ENCODE data around the gene WDFY4. TPM values are rescaled to one million over a fixed set of nuclear protein-coding genes. Genes with fewer than 3 reads are reported as not detected.

WDFY4 gene
- total RNA-seq, 1 experiment from 2014 or later, result not detected

GRCh38 chr10:48798481-48799254 lies 114.0 kb downstream of the WDFY4 start:
- H2BK5ac ChIP-seq (ENCODE audit: insufficient read length, low read length), result no peak overlapping the region
- no peak for DNase-seq
- no peak overlapping the region for H2BK12ac ChIP-seq (ENCODE audit: insufficient read length, low read depth, low read length)
- no peaks in the 10 kb centered on the region for H3K23me2 ChIP-seq (ENCODE audit: insufficient read length, low read depth, low read length, poor library complexity, severe bottlenecking)
- H4K8ac ChIP-seq (replicated peaks; ENCODE audit: insufficient read length, low read depth, low read length), result no peak overlapping the region
- H3K79me1 ChIP-seq (ENCODE audit: insufficient read depth, low read depth, low read length, poor library complexity, severe bottlenecking), result no peaks in the 10 kb centered on the region
- no peak overlapping the region for H3K18ac ChIP-seq (ENCODE audit: insufficient read length, low read depth, low read length)
- TF ChIP-seq CTCF (conservative IDR thresholded peaks at IDR 0.05), result no peak
- H3K27me3 ChIP-seq (ENCODE audit: insufficient read depth, low read length), result no peaks in the 10 kb centered on the region
- Mint-ChIP-seq H3K9me3 (0 out of 5 replicates have a peak, but pooled peaks cover 0 to 3% of the 10 kb centered on the region in 2 experiments), H3K4me3 (no peak overlapping the region), H3K4me1 (0 out of 4 replicates have a peak, but pooled peaks cover 0 to 3% of the 10 kb centered on the region in 2 experiments), H3K27ac (no peak overlapping the region), H3K36me3 (ENCODE audit: insufficient read depth in 1 of 3, low read depth in 3 of 3) (peaks cover 0 to 4% (median 0%) of the 10 kb centered on the region in 3 experiments; a peak in 2 of 7 replicates), H3K27me3 (ENCODE audit: low read depth) (peaks cover 7% of the 10 kb centered on the region; the same call in 1 of the 2 replicates)
- H3K14ac ChIP-seq (ENCODE audit: insufficient read depth, low read length), result no peak overlapping the region
- no peak overlapping the region for H2BK120ac ChIP-seq (ENCODE audit: low read depth, low read length, poor library complexity, severe bottlenecking)
- H3K4me1 ChIP-seq (ENCODE audit: insufficient read depth, low read length), result no peaks in the 10 kb centered on the region
- H4K5ac ChIP-seq (ENCODE audit: insufficient read length, low read depth, low read length), result no peak overlapping the region
- H3K4ac ChIP-seq (ENCODE audit: low read depth, low read length), result no peak overlapping the region
- no peak overlapping the region for H3T11ph ChIP-seq (ENCODE audit: low read length)
- H3K23ac ChIP-seq (ENCODE audit: insufficient read length, low read depth, low read length), result no peak overlapping the region
- H3K56ac ChIP-seq (ENCODE audit: insufficient read length, low read depth, low read length), result no peak overlapping the region
- no peak overlapping the region for H3K27ac ChIP-seq (ENCODE audit: insufficient read length, low read depth, low read length)
- no peak overlapping the region for H4K91ac ChIP-seq (ENCODE audit: insufficient read length, low read depth, low read length)
- no peak overlapping the region for H3K9ac ChIP-seq (ENCODE audit: extremely low read depth, insufficient read length, low read length)
- H4K20me1 ChIP-seq (ENCODE audit: control insufficient read depth, insufficient read depth, insufficient read length), result no peaks in the 10 kb centered on the region
- no peak overlapping the region for H2BK15ac ChIP-seq (ENCODE audit: low read depth, low read length)
- WGBS (ENCODE audit: extremely low coverage, insufficient read length, low lambda C conversion rate), result no CpG with 5 or more reads among the region's 5 CpGs
- no peak overlapping the region for H2AFZ ChIP-seq (ENCODE audit: low read length)
- no peak overlapping the region for H2AK5ac ChIP-seq (ENCODE audit: insufficient read length, low read length)
- H2BK20ac ChIP-seq (ENCODE audit: low read depth, low read length, poor library complexity, severe bottlenecking), result no peak overlapping the region
- no peak overlapping the region for H3K4me2 ChIP-seq (ENCODE audit: insufficient read depth, insufficient read length, low read length)
- no peaks in the 10 kb centered on the region for H3K9me3 ChIP-seq (ENCODE audit: control insufficient read depth, low read depth, low read length)
- H3K79me2 ChIP-seq (ENCODE audit: insufficient read depth, low read length), result no peaks in the 10 kb centered on the region

Measured in H9 (cell line).